HepG2 (cell line): ENCODE measurements around the gene BTAF1. TPM values are rescaled to one million over a fixed set of nuclear protein-coding genes. Genes with fewer than 3 reads are reported as not detected.

Source experiments
- ATAC-seq: fragments of 200-7000 bp; cut with Tn5 transposase; 3 replicates; pipeline ENCODE4 v1.9.1; 2020; ENCODE audit warnings: mild to moderate bottlenecking, moderate library complexity
- BruUV-seq: library from RNA; stranded (reverse); fragments of 400-500 nt; replicated peaks from 2 replicates; lab custom pipeline; 2021; lab: Mats Ljungman, UMichigan
- CTCF ChIA-PET: fragments of 300-600 bp; formaldehyde crosslinking; extraction: SDS; loops from one replicate; lab custom pipeline; 2021; ENCODE audit warnings: low total read pairs, inconsistent platforms, low intra/inter-chr PET ratio; lab: Yijun Ruan, JAX
- POLR2A ChIA-PET: fragments of 350-600 bp; sonication (Branson Sonifier 250); formaldehyde crosslinking; loops from one replicate; lab custom pipeline; 2020; ENCODE audit warnings: antibody characterized with exemption, inconsistent platforms; lab: Yijun Ruan, JAX
- DNase-seq: peaks from one replicate; pipeline ENCODE4 v3.0.0-alpha.2; 2015; ENCODE audit warnings: low spot score
- FAIRE-seq: peaks from 3 replicates; lab custom pipeline; 2011; peaks lifted over from hg19 to GRCh38; lab: Jason Lieb, UNC
- H2AFZ ChIP-seq: one replicate; pipeline ENCODE4 v1.6.1; 2011; ENCODE audit warnings: low read length, inconsistent platforms
- H3K27ac ChIP-seq: fragments of 300-600 bp; 3 replicates; pipeline ENCODE4 v1.8.0; 2011; ENCODE audit warnings: mixed run types, mild to moderate bottlenecking, mixed read lengths, low read length, inconsistent platforms; ENCODE audit not compliant: insufficient read depth; ENCODE audit errors: extremely low read length
- H3K27me3 ChIP-seq, 2 experiments: fragments of 200-600 bp in 1 of 2; 2 replicates in 1 of 2; 3 replicates in 1 of 2; pipeline versions ENCODE4 v1.6.0 to v1.8.0; 2011; ENCODE audit warnings: low read length in 2 of 2, mild to moderate bottlenecking in 2 of 2, moderate library complexity in 2 of 2, inconsistent platforms in 1 of 2; ENCODE audit not compliant: insufficient read depth in 2 of 2, control insufficient read depth in 1 of 2
- H3K36me3 ChIP-seq, 2 experiments: fragments of 200-600 bp in 1 of 2; replicated peaks in 1 of 2; 2 replicates in 1 of 2; 3 replicates in 1 of 2; pipeline versions ENCODE4 v1.5.1 to v1.8.0; 2011; ENCODE audit warnings: low read length in 2 of 2, inconsistent platforms in 1 of 2; ENCODE audit not compliant: insufficient read depth in 2 of 2, control insufficient read depth in 1 of 2
- H3K4me1 ChIP-seq: 2 replicates; pipeline ENCODE4 v1.5.1; 2012; ENCODE audit warnings: low read length, inconsistent platforms; ENCODE audit not compliant: insufficient read depth
- H3K4me2 ChIP-seq: 2 replicates; pipeline ENCODE4 v1.6.0; 2011; ENCODE audit warnings: low read depth, low read length, inconsistent platforms
- H3K4me3 ChIP-seq, 3 experiments: fragments of 200-600 bp in 1 of 3; sonication (generic), shearing (Covaris generic) in 1 of 3; replicated peaks in 1 of 3; 2 replicates each; pipeline ENCODE4 v1.5.1; 2011 to 2016; ENCODE audit warnings: low read length in 3 of 3, inconsistent platforms in 2 of 3, low read depth in 2 of 3, mild to moderate bottlenecking in 2 of 3, control low read depth in 1 of 3, mixed read lengths in 1 of 3; ENCODE audit not compliant: insufficient read depth in 1 of 3
- H3K79me2 ChIP-seq: one replicate; pipeline ENCODE4 v1.6.1; 2011; ENCODE audit warnings: low read length, inconsistent platforms; ENCODE audit not compliant: insufficient read depth
- H3K9ac ChIP-seq: 2 replicates; pipeline ENCODE4 v1.6.0; 2011; ENCODE audit warnings: mild to moderate bottlenecking, low read depth, low read length, inconsistent platforms; ENCODE audit not compliant: insufficient read depth
- H3K9me3 ChIP-seq: 2 replicates; pipeline ENCODE4 v1.5.1; 2012; ENCODE audit warnings: mild to moderate bottlenecking, low read length
- H4K20me1 ChIP-seq: 2 replicates; pipeline ENCODE4 v1.6.0; 2011; ENCODE audit warnings: inconsistent platforms, mild to moderate bottlenecking, low read length, moderate library complexity; ENCODE audit not compliant: insufficient read depth
- ELF3 ChIP-seq: IDR thresholded peaks from 2 replicates; pipeline ENCODE4 v1.6.1; 2016; ENCODE audit warnings: missing genetic modification reagents, missing compliant biosample characterization
- NFATC3 ChIP-seq: sonication (generic); formaldehyde crosslinking; IDR thresholded peaks from 2 replicates; pipeline ENCODE4 v1.5.1; 2020; ENCODE audit warnings: mild to moderate bottlenecking, missing genetic modification reagents
- NR3C1 ChIP-seq: sonication (generic); formaldehyde crosslinking; IDR thresholded peaks from 2 replicates; pipeline ENCODE4 v1.4.0; 2020; ENCODE audit warnings: missing genetic modification reagents
- PATZ1 ChIP-seq: sonication (generic); formaldehyde crosslinking; IDR thresholded peaks from 2 replicates; pipeline ENCODE4 v1.4.0; 2020; ENCODE audit warnings: missing genetic modification reagents
- SMAD9 ChIP-seq: sonication (generic); formaldehyde crosslinking; IDR thresholded peaks from 2 replicates; pipeline ENCODE4 v1.5.1; 2020; ENCODE audit warnings: mild to moderate bottlenecking, missing genetic modification reagents
- SOX13 ChIP-seq, 3 experiments: fragments of 450-650 bp in 1 of 3; sonication (generic) in 1 of 3; formaldehyde crosslinking in 1 of 3; IDR thresholded peaks in 2 of 3; conservative IDR thresholded peaks in 1 of 3; 2 replicates each; pipeline versions ENCODE4 v1.5.0 to v1.6.1; 2016 to 2020; ENCODE audit warnings: antibody characterized with exemption in 1 of 3, mild to moderate bottlenecking in 1 of 3, missing compliant biosample characterization in 1 of 3, missing genetic modification reagents in 1 of 3, moderate library complexity in 1 of 3
- ZBTB14 ChIP-seq: sonication (generic); formaldehyde crosslinking; IDR thresholded peaks from 2 replicates; pipeline ENCODE4 v1.4.0; 2020; ENCODE audit warnings: missing genetic modification reagents
- ZNF550 ChIP-seq: sonication (generic); formaldehyde crosslinking; IDR thresholded peaks from 2 replicates; pipeline ENCODE4 v1.4.0; 2020; ENCODE audit warnings: mild to moderate bottlenecking, missing genetic modification reagents, borderline replicate concordance
- ZNF562 ChIP-seq: sonication (generic); formaldehyde crosslinking; IDR thresholded peaks from 2 replicates; pipeline ENCODE4 v1.8.0; 2022; ENCODE audit warnings: missing genetic modification reagents, borderline replicate concordance
- ZNF629 ChIP-seq: sonication (generic); formaldehyde crosslinking; conservative IDR thresholded peaks from 2 replicates; pipeline ENCODE4 v1.5.0; 2020; ENCODE audit warnings: missing genetic modification reagents
- ZSCAN31 ChIP-seq: sonication (generic); formaldehyde crosslinking; IDR thresholded peaks from 2 replicates; pipeline ENCODE4 v1.5.0; 2020; ENCODE audit warnings: low read depth, mild to moderate bottlenecking, missing genetic modification reagents
- WGBS: methylation state at CpG from one replicate; pipeline ENCODE4 v1.1.6; 2017; ENCODE audit warnings: low lambda C conversion rate; 5-methylcytosine and 5-hydroxymethylcytosine counted together
- in situ Hi-C: cut with HindIII; loops from 2 replicates; pipeline ENCODE4 v1.10.0; 2017; ENCODE audit warnings: low pct_unique_long_range_greater_than_20kb; ENCODE audit not compliant: extremely low pct_ligation_motif_present
- intact Hi-C: fragments of 100-400 bp; cut with micrococcal nuclease; formaldehyde crosslinking; loops from one replicate; pipeline ENCODE4 v1.10.0; 2022; ENCODE audit not compliant: unreplicated experiment
- polyA plus RNA-seq, 8 experiments: library from polyadenylated mRNA; depleted of rRNA in 3 of 8; stranded (reverse) in 7 of 8; unstranded in 1 of 8; fragments of >200 nt; fragmentation: Illumina TruSeq in 4 of 8; extraction: Trizol in 4 of 8; gene quantifications; 2 replicates each; pipeline versions ENCODE4 v1.2.1 to v1.2.3, GENCODE V29; 2011 to 2016; ENCODE audit warnings: low read depth in 4 of 8, missing spikeins in 1 of 8, mixed read lengths in 1 of 8; ENCODE audit not compliant: insufficient read depth in 1 of 8
- total RNA-seq, 5 experiments: library from RNA; depleted of rRNA; stranded (reverse); fragments of >200 nt; fragmentation: Illumina TruSeq; extraction: Trizol; gene quantifications; 2 replicates each; pipeline ENCODE4 v1.2.3, GENCODE V29; 2016; ENCODE audit warnings: low read depth in 1 of 5

Gene BTAF1
- total and polyA plus RNA-seq, 2 of the 13 experiments (the other 11 are each of a cell fraction or from before 2014, with no cell fraction given), result 38.6 to 54.1 TPM

GRCh38 chr10:91992031-91992430, 68.5 kb downstream of the BTAF1 start:
- peaks cover 10 to 49% of the 10 kb centered on the region in 2 experiments for H3K36me3 ChIP-seq
- H4K20me1 ChIP-seq, result no peaks in the 10 kb centered on the region
- 93% methylated on average over 1 of the region's 1 CpG for WGBS
- no peaks in the 10 kb centered on the region for H3K79me2 ChIP-seq
- H2AFZ ChIP-seq, result no peak overlapping the region
- no peak overlapping the region for H3K4me3 ChIP-seq
- H3K4me2 ChIP-seq, result no peak overlapping the region
- in situ Hi-C loops, result no loop called here
- no peak for FAIRE-seq
- no peaks in the 10 kb centered on the region for H3K27me3 ChIP-seq
- CTCF ChIA-PET, result no interaction called here
- TF ChIP-seq ZSCAN31 (CRISPR knock-in tag), result no peak
- TF ChIP-seq ZBTB14, result no peak
- no peak for TF ChIP-seq ZNF562
- intact Hi-C loops, result no loop called here
- POLR2A ChIA-PET, result no interaction called here
- no peak for ATAC-seq
- H3K9ac ChIP-seq, result no peak overlapping the region
- no peaks in the 10 kb centered on the region for H3K9me3 ChIP-seq
- H3K27ac ChIP-seq, result no peak overlapping the region
- no peaks in the 10 kb centered on the region for H3K4me1 ChIP-seq
- BruUV-seq, result no TSS peak
- no peak for DNase-seq

- Histone ChIP-seq H2AFZ (no peak overlapping the region), H3K4me3 (no peak overlapping the region), H3K4me2 (no peak overlapping the region), H3K27ac (no peak overlapping the region), H3K79me2 (no peaks in the 10 kb centered on the region), H4K20me1 (no peaks in the 10 kb centered on the region), H3K36me3 (peaks cover 5 to 42% of the 10 kb centered on the region in 2 experiments), H3K27me3 (no peaks in the 10 kb centered on the region), H3K4me1 (no peaks in the 10 kb centered on the region), H3K9ac (no peak overlapping the region), H3K9me3 (no peaks in the 10 kb centered on the region)
- BruUV-seq, result no TSS peak
- no peak for TF ChIP-seq ELF3
- no peak for TF ChIP-seq ZNF629
- no peak for TF ChIP-seq SOX13 (IDR thresholded peaks at IDR 0.05)
- TF ChIP-seq SOX13 (CRISPR knock-in tag; conservative IDR thresholded peaks at IDR 0.05 in 1 of 2, IDR thresholded peaks at IDR 0.05 in 1 of 2), result no peak
- TF ChIP-seq ZNF550 (CRISPR knock-in tag), result no peak
- TF ChIP-seq NR3C1, result no peak
- no peak for TF ChIP-seq NFATC3 (CRISPR knock-in tag)
- no peak for TF ChIP-seq SMAD9 (CRISPR knock-in tag)
- no peak for TF ChIP-seq PATZ1 (CRISPR knock-in tag)
- intact Hi-C loops, result no loop called here
- in situ Hi-C loops, result no loop called here
- ChIA-PET POLR2A (no interaction called here), CTCF (no interaction called here)
- no peak for DNase-seq
- no peak for ATAC-seq
- no peak for FAIRE-seq
- 91% methylated on average over 2 of the region's 2 CpGs for WGBS
These were observed 72.7 kb downstream of the BTAF1 start for GRCh38 chr10:91996266-91996665.
